HCT116 (cell line): ENCODE data around the gene PRKD2.

Experiments
- ATF3 ChIP-seq: IDR thresholded peaks from 2 replicates; pipeline ENCODE4 v1.6.1; 2012
- CBX3 ChIP-seq: IDR thresholded peaks from 2 replicates; pipeline ENCODE4 v1.6.1; 2012; ENCODE audit warnings: low read depth
- CTCF ChIP-seq, 3 experiments: fragments of 200-600 bp in 1 of 3; sonication (generic) in 1 of 3; IDR thresholded peaks in 2 of 3; conservative IDR thresholded peaks in 1 of 3; 2 replicates each; pipeline ENCODE4 v1.5.1; 2012 to 2017; ENCODE audit warnings: low read depth in 2 of 3, low read length in 2 of 3, antibody characterized with exemption in 1 of 3, borderline replicate concordance in 1 of 3, control low read depth in 1 of 3, mild to moderate bottlenecking in 1 of 3, mixed read lengths in 1 of 3, mixed run types in 1 of 3, moderate library complexity in 1 of 3; ENCODE audit not compliant: insufficient read depth in 1 of 3
- ELF1 ChIP-seq: IDR thresholded peaks from 2 replicates; pipeline ENCODE4 v1.6.1; 2012; ENCODE audit warnings: low read depth, borderline replicate concordance
- EZH2 ChIP-seq: fragments of 200-600 bp; sonication (generic); IDR thresholded peaks from 2 replicates; pipeline ENCODE4 v1.6.1; 2017; ENCODE audit warnings: antibody characterized with exemption, mixed run types
- MAX ChIP-seq: IDR thresholded peaks from 2 replicates; pipeline ENCODE4 v1.6.1; 2012
- POLR2A ChIP-seq: IDR thresholded peaks from 2 replicates; pipeline ENCODE4 v1.7.0; 2011; ENCODE audit warnings: borderline replicate concordance; ENCODE audit not compliant: insufficient read depth, insufficient read length; ENCODE audit errors: extremely low read depth
- POLR2AphosphoS5 ChIP-seq: IDR thresholded peaks from 2 replicates; pipeline ENCODE4 v1.6.1; 2011; ENCODE audit warnings: mild to moderate bottlenecking, low read depth, low read length, moderate library complexity
- REST ChIP-seq: IDR thresholded peaks from 2 replicates; pipeline ENCODE4 v1.6.1; 2012; ENCODE audit warnings: low read depth
- SIN3A ChIP-seq: IDR thresholded peaks from 2 replicates; pipeline ENCODE4 v1.6.1; 2012; ENCODE audit warnings: low read depth
- SP1 ChIP-seq: IDR thresholded peaks from 2 replicates; pipeline ENCODE4 v1.6.1; 2012; ENCODE audit warnings: low read depth
- TCF7L2 ChIP-seq: IDR thresholded peaks from 2 replicates; pipeline ENCODE4 v1.7.0; 2011; ENCODE audit warnings: borderline replicate concordance, inconsistent platforms; ENCODE audit not compliant: insufficient read depth, insufficient read length; ENCODE audit errors: extremely low read depth
- YY1 ChIP-seq: IDR thresholded peaks from 2 replicates; pipeline ENCODE4 v1.6.1; 2011; ENCODE audit warnings: low read length, low read depth, moderate library complexity, mild to moderate bottlenecking; ENCODE audit not compliant: insufficient replicate concordance; ENCODE audit errors: extremely low read depth

- TF ChIP-seq CTCF (IDR thresholded peaks at IDR 0.05 in 2 of 3, conservative IDR thresholded peaks at IDR 0.05 in 1 of 3; ENCODE audit: borderline replicate concordance in 1 of 3, insufficient read depth in 1 of 3, low read depth in 2 of 3, low read length in 2 of 3) (no peak), TCF7L2 (no peak), YY1 (no peak), POLR2AphosphoS5 (no peak), ATF3 (no peak), EZH2 (no peak), MAX (no peak), POLR2A (no peak), SP1 (no peak), REST (no peak), SIN3A (no peak), ELF1 (no peak), CBX3 (no peak)
These were observed 6.6 kb upstream of the PRKD2 start for GRCh38 chr19:46723471-46723870.
